Measurements from ENCODE around the gene NFATC1.
A peak's percentile ranks its signal among the peaks of the same experiment; 100 is the strongest.

NFATC1 gene

DNA sequence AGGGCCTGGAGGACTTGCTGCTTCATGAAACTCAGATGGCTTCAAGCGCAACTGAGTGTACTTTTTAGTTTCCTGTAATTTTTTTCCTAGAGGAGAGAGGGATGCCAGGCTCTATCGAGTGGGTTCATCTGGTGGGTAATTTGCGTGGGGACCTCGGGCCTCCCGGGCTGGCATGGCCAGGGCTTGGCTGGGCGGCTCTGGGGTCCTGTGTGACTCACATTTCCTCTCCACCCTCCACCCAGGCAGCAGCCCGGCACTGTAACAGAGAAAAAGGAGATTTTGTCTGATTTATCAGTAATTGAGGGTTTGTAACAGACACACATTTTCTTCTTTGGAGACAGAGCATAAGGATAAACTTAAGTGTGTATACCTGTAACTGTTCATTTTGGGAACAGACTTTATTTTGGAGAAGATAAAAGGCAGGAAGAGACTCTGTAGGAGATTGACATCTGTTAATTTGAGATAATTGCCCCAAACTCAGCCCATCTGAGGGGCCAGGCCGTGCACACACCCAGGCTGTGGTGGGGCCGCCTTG lies 64.3 kb downstream of the NFATC1 start:
- DNase-seq, result no peak

DNA sequence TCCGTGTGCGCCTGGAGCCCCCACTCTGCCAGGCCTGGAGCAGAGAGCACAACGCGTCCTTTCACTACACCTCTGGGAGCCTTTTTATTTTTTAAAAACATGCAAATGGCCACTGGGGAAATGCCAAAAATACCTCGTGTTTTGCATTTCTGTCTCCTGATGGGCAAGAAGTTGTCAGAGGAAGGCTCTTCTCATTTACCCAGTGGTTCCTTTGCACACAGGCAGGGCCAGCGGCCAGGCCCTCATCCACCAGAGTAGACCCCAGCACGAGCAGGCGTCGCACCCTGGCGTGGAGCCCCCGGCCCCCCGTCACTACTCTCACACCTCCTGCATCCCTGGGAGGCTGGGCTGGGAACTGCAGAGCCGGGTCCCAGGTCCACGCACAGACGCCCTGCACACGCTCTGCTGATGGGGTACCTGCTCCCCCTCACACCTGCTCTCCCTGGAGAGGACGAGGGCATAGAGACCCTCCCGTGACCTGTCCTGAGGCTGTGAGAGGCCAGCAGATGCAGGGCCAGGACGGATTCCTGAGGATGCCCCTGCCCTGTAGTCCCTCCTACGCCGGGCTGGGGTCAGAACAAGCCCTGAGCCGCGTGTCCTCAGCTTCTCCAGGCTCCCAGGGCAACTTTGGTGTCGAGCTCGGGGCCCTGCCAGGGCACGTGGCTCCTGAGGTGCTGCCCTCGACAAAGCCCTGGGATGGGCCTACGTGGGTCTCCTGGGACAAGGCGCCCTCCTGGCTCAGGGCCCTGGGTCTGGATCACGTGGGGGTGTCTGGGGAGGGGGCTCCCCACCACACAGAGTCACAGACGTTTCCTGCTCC lies 65.0 kb downstream of the NFATC1 start:
- no peak for DNase-seq

DNA sequence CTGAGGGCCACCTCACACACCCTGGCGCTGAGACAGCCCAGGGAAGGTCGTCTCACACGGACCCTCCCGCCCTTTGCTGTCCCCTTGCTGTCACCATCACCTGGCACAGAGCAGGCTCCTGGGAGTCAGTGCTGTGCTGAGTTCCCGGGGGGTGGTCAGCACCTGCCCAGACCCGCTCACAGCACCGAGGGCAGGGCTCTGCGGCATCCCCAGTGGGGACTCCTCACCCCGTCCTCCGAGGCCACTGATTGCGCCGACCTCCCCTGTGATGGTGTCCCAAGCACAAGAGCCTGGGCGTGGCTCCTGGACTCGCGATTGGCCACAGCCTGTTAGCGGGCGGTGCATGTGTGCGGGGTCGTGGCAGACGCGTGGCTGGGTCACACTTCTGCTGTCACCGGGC lies 65.9 kb downstream of the NFATC1 start:
- DNase-seq, result no peak

DNA sequence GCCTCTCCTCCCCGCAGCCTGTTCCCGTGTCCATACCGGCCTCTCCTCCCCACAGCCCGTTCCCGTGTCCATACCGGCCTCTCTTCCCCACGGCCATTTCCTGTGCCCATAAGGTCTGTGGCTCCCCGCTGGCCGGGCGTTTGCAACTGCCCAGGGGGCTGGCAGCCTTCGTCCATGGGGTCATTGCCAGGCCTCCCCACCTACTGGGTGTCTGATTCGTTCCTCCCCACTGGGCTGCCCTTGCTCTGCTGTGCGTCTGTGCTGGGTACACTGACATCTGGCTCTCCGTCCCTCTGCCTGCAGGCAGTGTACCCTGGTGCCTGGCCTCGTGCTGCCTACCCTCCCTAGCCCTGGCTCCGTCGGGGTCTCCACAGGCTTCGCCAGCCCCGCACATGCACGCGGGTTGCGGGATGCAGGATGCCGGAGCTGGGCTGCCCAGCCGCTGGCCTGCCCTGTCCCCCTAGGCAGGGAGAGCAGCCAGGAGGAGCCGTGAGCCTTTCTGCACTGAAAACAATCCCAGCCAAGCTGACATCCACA lies 67.8 kb downstream of the NFATC1 start:
- DNase-seq, result no peak

DNA sequence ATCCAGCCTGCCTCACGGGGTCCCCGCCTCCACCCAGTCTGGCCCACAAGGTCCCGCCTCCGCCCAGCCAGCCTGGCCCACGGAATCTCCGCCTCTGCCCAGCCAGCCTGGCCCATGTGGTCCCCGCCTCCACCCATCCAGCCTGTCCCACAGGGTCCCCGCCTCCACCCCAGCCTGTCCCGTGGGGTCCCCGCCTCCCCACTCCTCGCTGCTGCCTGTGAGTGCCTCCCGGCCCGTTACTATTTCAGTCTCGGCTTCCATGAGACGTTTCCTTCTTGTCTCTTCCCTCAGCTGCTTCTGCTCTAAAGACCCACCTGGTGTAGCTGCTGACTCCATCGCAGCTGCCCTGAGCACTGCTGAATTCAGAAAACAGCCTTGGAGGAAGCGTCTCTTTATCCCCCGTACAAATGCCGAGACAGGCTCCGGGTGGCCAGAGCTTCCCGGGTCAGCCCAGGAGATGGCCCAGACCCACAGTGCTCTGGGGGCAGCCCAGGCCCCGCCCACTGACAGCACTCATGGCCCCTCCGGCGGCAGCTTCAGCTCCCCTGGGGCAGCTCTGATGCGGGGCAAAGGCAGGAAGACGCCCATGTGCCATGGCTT lies 69.8 kb downstream of the NFATC1 start:
- peak; percentile 2 for DNase-seq

DNA sequence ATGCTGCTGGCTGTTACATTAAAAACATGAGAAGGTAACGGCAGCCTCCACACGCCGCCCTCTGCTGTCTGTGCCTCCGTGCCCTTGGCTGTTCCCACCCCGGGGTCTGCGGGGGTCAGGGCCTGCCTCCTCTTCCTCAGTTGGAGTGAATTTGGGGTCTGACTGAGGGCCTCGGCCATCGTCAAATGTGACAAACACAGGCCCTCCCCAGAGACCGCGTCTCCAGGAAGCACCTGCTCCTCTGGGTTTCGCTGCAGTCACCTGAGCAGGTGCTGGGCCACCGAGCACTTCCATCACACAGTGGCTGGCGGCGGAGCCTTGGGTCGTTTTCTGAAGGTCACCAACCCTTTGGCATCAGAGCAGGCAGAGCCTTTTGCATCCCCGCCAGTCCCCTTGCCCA lies 70.9 kb downstream of the NFATC1 start:
- DNase-seq, result no peak

DNA sequence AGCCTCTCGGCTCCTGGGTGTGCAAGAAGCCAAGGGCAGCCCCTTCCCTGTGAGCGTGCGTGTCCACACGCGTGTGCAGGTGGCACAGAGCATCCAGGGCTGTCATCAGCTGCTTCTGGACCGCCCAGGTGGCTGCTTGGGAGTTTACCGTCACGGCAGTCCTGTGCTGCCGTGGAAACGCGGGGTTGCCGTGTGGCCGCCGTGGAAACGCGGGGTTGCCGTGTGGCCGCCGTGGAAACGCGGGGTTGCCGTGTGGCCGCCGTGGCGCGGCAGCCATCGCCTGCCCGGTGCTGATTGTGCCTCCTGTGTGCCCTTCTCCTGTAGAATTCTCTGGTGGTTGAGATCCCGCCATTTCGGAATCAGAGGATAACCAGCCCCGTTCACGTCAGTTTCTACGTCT lies 71.4 kb downstream of the NFATC1 start:
- no peak for DNase-seq

DNA sequence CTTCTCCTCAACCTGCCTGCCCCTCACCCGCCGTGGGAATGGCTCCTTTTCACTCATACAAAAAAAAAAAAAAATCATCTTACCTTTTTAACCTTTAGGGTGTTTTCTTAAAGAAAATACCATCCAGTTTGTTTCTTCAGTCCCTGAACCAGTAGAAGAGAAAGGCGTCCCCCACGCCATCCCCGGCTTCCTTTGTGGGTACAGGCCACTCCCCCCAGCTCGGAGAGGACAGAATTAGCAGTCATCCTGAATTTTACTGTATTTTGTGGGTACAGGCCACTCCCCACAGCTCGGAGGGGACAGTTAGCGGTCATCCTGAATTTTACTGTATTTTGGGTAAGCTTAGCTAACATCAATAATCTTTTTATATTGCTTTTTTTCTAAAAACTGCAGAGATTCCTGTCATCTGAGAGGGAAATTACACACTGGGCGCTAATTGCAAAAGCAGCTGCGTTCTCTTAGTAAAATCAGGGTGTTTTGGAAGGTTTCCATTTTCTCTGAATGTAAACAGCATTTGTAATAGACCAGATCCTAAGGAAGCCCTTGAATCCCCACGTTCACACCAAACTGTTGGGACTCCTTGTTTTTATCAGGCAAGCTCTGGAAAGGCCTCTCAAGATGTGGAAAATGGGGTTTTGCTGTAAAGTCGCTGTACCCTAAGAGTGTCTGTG lies 72.5 kb downstream of the NFATC1 start:
- no peak for DNase-seq

DNA sequence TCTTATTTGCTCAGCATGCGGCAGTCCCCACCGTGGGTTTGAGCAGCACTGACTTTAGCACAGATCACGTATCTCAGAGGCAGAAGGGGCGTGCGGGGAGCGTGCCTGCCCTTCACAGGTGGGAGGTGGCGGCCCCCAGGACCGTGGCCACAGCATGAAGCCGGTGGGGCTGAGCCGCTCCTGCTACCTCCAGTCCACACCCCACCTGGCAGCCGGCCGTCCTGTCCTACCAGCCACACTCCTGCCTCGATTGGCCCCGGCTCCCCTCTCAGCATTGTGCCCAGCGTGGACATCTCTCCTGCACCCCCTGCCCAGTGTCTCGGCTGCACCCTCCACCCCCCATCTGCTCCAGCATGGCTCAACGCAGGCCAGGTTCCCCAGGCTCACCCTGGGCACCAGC lies 73.6 kb downstream of the NFATC1 start:
- DNase-seq, result no peak

DNA sequence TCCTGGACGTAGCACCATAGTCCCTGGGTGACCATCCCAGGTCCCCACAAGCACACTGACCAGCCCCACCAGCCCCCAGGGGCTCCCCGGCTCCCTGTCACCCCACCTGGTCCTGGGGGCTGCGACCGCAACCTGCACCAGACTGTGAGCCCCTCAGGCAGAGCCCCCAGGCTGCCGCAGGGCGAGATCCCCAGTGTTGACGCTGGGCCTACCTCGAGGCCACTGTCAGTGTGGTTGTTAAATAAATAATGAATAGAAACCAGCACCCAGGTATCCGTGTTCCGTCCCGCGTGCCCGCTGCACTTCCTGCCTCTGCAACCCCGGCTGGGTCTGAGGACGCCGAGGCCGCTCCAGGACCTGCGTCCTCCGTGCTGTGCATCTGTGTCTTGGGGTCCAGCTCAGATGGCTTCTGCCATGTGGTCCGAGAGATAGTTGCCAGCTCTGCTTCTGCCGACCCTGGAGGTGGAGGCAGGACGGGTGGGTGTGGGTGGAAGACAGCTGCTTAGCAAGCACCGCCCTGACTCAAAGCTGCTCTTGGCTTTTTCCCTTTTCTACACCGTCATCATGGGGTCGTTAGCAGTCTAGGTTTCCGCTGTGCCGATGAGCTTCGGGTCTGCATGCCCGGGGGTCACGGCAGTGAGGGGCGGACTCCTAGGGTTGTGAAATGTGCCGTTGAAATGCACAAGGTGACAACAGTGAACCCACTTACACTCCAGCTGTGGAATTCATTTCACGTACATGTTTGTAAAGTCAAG lies 74.2 kb downstream of the NFATC1 start:
- no peak for DNase-seq

DNA sequence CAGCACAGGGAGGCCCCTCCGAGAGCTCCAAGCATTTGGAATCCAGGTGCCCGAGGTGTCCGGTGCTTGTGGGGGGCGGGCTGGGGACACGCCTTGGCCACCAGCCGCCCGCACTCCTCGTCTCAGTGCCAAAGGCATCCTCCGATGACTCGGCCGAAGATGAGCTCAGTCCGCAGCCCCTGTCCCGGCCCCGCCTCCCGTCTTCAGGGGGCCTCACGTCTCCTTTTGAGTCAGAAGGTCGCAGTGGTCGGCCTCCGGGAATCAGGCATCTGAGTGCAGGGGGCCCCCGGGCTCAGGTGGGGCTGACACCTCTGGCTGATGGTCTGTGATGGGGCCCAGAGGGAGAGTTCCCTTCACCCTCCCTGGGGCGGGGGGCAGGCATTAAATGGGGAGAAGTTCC lies 74.8 kb downstream of the NFATC1 start:
- no peak for DNase-seq

DNA sequence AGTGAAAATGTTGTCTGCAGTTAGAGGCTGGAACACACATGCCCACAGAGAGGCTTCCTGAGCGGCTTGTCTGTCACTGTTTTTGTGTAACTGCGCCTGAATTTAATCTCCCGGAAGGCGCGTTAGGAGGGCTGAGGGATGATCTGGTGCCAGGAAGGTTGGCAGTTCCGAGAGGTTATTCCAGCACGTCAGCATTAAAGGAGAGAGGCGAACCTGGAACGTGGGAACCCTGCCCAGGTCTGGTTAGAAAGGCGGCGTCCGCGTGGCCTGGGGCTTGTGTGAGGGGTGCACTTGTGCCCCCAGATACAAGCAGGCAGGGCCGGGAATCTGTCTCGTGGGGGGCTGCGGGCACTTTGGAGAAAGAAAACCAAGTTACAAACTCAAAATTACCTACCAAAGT lies 75.3 kb downstream of the NFATC1 start:
- no peak for DNase-seq

DNA sequence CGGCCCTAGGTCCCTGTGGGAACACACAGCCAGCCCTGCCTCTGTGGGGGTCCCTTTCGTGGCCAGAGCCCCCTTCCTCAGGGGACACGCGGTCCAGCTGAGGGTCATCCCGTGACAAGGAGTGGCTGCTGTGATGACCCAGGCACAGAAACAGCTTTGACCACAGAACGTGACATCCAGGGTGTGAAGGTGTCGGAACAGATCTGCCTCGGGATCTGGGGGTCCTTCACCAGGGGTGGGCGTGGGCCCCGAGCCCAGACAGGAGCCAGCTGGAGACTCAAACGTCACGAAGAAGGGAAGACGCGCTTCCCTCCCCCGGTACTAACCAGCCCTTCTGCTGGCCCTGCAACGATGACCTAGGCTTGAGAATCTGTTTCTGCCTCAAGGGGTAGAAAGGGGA lies 75.9 kb downstream of the NFATC1 start:
- no peak for DNase-seq

DNA sequence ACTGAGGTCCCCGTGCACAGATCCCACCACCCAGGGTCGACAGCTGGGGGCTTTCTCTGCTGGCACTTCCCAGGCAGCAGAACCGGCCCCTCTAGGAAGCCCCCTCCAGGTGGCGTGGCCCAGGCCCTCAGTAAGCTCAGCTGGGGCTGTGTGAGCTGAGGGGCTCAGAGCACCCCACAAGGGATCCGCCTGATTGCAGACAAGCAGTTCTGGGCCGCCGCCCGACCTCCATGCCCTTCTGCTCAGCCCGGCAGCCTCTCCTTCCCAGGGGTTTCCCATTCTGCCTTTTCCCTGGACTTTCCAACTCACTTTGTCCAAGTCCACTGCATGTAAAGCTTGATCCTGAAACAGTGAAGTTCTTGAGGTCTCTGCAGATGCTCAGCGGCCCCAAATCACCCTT lies 76.4 kb downstream of the NFATC1 start:
- no peak for DNase-seq

DNA sequence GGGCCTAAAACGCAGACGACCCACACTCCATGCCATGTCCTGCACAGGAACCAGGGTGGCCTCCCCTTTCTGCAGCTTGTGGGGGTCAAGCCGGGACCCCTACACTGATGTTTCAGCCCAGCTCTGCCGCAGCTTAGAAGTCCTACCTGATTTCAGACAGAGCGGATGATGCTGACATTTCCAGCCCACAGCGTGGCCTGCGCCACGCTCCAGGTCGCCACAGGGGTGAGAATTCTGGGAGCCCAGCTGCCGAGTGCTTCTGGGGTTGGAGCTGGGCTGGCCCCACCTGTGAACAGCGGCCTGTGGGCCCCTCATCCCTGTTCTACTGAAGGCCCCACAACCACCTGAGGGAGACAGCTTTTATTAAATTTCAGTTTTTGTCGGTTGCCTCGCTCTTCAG lies 77.2 kb downstream of the NFATC1 start:
- no peak for DNase-seq

DNA sequence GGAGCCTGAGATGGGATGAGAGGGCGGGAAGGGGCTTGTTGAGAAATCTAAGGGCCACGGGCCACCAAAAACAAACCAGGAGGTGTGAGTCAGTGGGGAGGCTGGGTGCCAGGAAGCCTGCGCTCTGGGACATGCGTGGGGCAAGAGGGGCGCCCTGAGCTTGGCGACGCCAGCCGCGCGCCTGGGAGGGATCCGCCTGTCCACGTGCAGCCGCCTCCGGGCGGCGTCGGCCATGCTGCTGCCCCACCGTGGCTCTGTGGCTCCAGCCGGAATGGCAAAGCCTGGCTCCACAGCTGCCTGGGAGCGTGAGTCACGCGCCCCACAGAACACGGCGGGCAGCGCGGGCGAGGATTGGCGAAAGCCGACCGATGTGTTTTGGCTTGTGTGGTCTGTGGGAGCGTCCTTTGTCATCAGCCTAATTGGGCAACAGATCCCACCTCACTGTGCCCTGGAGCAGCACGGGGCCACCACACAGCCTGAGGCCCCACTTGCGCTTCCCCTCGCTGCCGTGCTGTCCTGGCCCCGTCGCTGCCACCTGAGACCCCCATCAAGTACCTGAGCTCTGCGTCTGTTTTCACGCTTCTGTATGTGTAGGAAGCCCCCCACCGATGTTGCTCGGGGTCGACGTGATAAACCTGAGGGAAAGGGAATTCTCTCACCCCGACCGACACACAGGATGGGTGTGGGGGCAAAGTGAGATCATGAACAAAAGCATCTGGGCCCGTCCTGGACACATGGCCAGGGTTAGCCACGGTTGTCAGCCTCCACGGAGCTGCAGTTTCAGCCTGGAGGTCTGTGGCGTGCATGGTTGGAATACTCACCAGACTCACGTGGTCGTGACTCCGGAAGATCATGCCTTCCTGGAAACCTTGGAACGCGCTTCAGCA lies 80.5 kb downstream of the NFATC1 start:
- no peak for DNase-seq

DNA sequence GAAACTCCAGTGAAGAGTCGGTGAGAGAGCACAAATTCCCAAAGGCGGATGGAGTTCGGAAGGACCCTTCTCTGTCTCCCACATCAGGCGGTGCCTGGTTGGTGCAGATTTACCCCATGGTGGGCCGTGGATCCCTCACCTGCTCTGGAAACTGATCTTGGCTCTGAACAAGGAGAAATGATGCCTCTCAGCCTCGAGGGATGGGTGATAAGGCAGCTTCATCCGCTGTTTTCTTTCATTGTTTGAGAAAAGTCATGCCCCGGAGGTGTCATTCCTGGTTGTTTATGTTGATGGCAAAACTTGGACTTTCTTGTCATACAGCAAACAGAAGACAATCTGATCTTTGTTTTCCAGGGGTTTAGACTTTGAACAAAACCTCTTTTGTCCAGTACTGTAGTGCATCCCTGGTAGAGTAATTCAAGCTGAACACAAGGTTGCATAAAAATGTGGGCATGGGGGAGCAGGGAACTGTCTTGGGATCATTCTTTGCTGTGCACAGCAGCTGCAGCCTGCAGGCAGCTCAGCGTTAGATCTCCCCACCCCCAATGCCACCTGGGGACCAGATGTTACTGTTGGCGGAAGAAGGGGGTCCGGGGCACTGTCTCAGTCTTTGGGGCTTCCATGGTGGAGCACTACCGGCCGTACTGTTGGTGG lies 81.3 kb downstream of the NFATC1 start:
- DNase-seq, result no peak

DNA sequence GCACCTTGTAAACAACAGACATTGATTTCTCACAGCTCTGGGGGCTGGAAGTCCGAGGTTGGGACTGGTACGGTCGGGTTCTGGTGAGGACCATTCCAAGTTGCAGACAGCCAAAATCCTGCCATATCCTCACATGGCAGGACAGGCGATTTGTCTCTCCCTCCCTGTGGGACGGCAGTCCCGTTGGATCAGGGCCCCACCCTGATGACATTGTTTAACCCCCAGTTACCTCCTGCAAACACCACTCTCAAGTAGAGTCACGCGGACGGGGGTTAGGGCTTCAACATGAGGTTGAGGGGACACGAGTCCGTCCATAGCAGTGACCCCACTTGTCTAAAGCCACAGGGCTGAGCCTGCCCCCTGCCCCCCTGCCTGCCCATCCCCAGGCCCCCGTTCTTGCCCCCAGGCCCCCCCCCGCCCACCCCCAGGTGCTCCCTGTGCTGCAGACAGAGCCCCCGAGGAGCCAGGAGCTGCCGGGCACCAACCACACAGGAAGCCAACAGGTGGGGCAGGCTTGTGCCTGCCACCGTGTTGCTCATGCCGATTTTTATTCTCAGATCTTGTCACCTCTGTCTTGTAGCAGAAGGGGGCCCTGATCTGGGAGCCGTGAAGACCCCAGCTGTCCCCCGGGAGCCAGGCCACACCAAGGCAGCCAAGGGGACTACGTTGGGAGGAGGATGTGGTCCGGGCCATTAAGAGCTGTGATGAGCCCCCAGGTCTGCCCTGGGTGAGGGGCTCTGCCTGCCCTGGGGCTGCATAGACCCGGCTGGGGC lies 82.2 kb downstream of the NFATC1 start:
- no peak for DNase-seq

DNA sequence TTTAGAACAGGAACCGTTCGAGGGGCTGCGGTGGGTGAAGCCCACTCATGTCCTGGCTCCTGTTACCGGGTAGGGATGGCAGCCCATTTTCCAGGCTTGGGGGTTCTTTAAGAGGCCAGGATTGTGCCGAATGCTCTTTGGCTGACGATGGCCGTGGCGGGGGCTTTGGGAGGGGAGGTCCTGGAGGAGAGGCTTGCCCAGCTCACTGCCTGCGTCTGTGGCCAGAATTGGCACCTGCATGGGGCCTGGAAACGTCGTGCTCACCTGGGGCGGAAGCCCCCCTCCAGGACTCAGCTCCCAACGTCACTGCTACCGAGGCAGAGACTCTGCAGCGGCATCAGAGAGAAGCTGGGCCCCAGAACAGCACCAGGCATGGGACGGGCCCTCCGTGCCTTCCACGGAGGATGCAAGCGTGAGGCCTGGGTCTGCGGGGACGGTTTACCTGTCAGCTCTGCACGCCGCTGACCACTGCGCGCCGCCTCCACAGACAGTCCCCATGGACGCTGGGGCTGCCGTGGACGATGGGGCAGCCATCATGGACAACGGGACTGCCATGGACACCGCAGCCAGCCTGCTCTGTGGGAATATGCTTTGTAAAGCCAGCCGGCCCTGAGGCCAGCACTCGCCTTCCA lies 82.9 kb downstream of the NFATC1 start:
- DNase-seq, result no peak

Measured in kidney glomerular epithelial cell (primary cell).